Measurements from ENCODE around the gene SPDYE2.
"Not testable (repeated sequence)": the region's sequence is repeated elsewhere in the genome, so short reads cannot be mapped to it uniquely, and the experiment has no call there.

SPDYE2 gene

GRCh38 chr7:102531583-102531982 is 19.4 kb upstream of the SPDYE2 start:
- DNase-seq (ENCODE audit: low spot score); H3K27ac ChIP-seq; H3K4me3 ChIP-seq: not testable (repeated sequence)

- not testable (repeated sequence) for DNase-seq (ENCODE audit: low spot score); H3K4me3 ChIP-seq; H3K27ac ChIP-seq
These were observed 18.9 kb upstream of the SPDYE2 start for GRCh38 chr7:102532127-102532526.

GRCh38 chr7:102535062-102535615 is 15.9 kb upstream of the SPDYE2 start:
- not testable (repeated sequence) for H3K27ac ChIP-seq; DNase-seq (ENCODE audit: low spot score); H3K4me3 ChIP-seq

GRCh38 chr7:102540604-102541003 is 10.4 kb upstream of the SPDYE2 start:
- not testable (repeated sequence) for DNase-seq (ENCODE audit: low spot score); H3K27ac ChIP-seq; H3K4me3 ChIP-seq

GRCh38 chr7:102542083-102542482 is 8.9 kb upstream of the SPDYE2 start:
- not testable (repeated sequence) for DNase-seq (ENCODE audit: low spot score); H3K27ac ChIP-seq

GRCh38 chr7:102542771-102543170 is 8.3 kb upstream of the SPDYE2 start:
- DNase-seq (ENCODE audit: low spot score); H3K4me3 ChIP-seq; H3K27ac ChIP-seq: not testable (repeated sequence)

More at GRCh38 chr7:102542083-102542482, 8.9 kb upstream of the SPDYE2 start:
- not testable (repeated sequence) for H3K4me3 ChIP-seq

GRCh38 chr7:102543596-102543995 is 7.4 kb upstream of the SPDYE2 start, which contains the start of gene UPK3BL2:
Gene UPK3BL2, minus strand, starts transcription at chr7:102543696. Its CDS starts 60 bp downstream, at chr7:102543636.
- not testable (repeated sequence) for H3K4me3 ChIP-seq; H3K27ac ChIP-seq; DNase-seq (ENCODE audit: low spot score)

- H3K27ac ChIP-seq; H3K4me3 ChIP-seq; DNase-seq (ENCODE audit: low spot score): not testable (repeated sequence)
These were observed 6.7 kb upstream of the SPDYE2 start for GRCh38 chr7:102544372-102544771.

- not testable (repeated sequence) for H3K4me3 ChIP-seq; H3K27ac ChIP-seq; DNase-seq (ENCODE audit: low spot score)
These were observed 5.7 kb upstream of the SPDYE2 start for GRCh38 chr7:102545288-102545687.

- H3K4me3 ChIP-seq; H3K27ac ChIP-seq; DNase-seq (ENCODE audit: low spot score): not testable (repeated sequence)
These were observed 4.7 kb upstream of the SPDYE2 start for GRCh38 chr7:102546353-102546752.

GRCh38 chr7:102568620-102569019 is 17.6 kb downstream of the SPDYE2 start:
- not testable (repeated sequence) for H3K4me3 ChIP-seq; H3K27ac ChIP-seq; DNase-seq (ENCODE audit: low spot score)

- peak; percentile 94 for DNase-seq (ENCODE audit: low spot score)
- H3K27ac ChIP-seq = peak within 1 kb of the TSS; percentile 36 to 77
These were observed 21.5 kb downstream of the SPDYE2 start, which contains the start of gene POLR2J3 for GRCh38 chr7:102572261-102573239. Gene POLR2J3, minus strand, starts transcription at chr7:102572583. Its CDS starts 62 bp downstream, at chr7:102572521.

GRCh38 chr7:102574607-102575006 is 23.6 kb downstream of the SPDYE2 start:
- H3K27ac ChIP-seq; H3K4me3 ChIP-seq; DNase-seq (ENCODE audit: low spot score): not testable (repeated sequence)

More at GRCh38 chr7:102572261-102573239, 21.5 kb downstream of the SPDYE2 start, which contains the start of gene POLR2J3:
- TF ChIP-seq CTCF (IDR thresholded peaks at IDR 0.05) = peak; percentile 40
- peak within 1 kb of the TSS; percentile 75 for H3K4me3 ChIP-seq

GRCh38 chr7:102576363-102576762 is 25.3 kb downstream of the SPDYE2 start:
- not testable (repeated sequence) for DNase-seq (ENCODE audit: low spot score); H3K4me3 ChIP-seq; H3K27ac ChIP-seq

- DNase-seq (ENCODE audit: low spot score) = peak; percentile 8
- not testable (repeated sequence) for H3K27ac ChIP-seq, H3K4me3 ChIP-seq
These were observed 26.6 kb downstream of the SPDYE2 start for GRCh38 chr7:102577315-102578240.

- not testable (repeated sequence) for H3K27ac ChIP-seq; DNase-seq (ENCODE audit: low spot score); H3K4me3 ChIP-seq
These were observed 27.5 kb downstream of the SPDYE2 start for GRCh38 chr7:102578486-102578885.

GRCh38 chr7:102581722-102582121 is 30.7 kb downstream of the SPDYE2 start:
- not testable (repeated sequence) for H3K27ac ChIP-seq; H3K4me3 ChIP-seq; DNase-seq (ENCODE audit: low spot score)

All from coronary artery (tissue), 2 donors.